Measurements from ENCODE around the gene UBE2J1.

UBE2J1 gene

DNA sequence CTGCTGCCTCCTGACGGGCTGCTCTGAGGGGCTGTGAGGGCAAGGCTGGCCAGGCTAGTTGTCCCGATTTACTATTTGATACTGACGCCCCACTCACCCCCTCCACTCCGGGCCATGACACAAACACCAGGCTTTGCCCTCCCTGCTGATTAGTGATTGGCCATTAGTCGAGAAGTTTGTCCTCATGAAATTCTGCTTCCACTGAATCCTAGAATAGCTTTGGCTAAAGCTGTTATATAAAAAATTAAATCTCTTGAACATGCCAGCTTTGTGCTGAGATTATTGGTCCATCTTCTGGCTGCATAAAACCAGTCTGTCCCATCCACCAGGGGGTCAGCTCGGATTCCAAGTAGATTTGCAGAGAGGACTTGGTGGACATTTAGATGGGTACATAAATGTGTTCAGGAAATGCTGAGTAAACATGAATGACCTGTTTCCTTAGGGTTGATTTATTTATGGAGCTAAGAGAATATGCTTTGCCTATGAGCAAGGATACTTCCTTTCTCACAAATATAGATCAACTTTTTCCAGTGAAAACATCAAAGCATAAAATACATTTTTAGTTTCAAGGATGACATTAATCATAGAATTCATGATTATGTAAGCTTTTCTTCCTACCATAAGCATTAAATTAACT, 37.2 kb downstream of the UBE2J1 start, which contains the start of gene GABRR2:
Gene GABRR2, minus strand, starts transcription at position 51 of the 637 bp plus-strand sequence. CDS start 134 bp downstream, outside the sequence.
- Histone ChIP-seq H3K36me3 (ENCODE audit: insufficient read depth, low read length) (0 out of 2 replicates have a peak, but pooled peaks cover 4% of the 10 kb centered on the region), H3K4me2 (ENCODE audit: low read length) (no peak within 1 kb of the TSS), H3K27me3 (ENCODE audit: insufficient read depth, low read length) (no peaks in the 10 kb centered on the region), H3K9me3 (ENCODE audit: low read length) (no peaks in the 10 kb centered on the region), H3K27ac (ENCODE audit: low read depth, low read length, poor library complexity, severe bottlenecking) (no peak within 1 kb of the TSS), H2AFZ (ENCODE audit: low read length) (no peak within 1 kb of the TSS), H3K9me2 (ENCODE audit: low read depth, low read length) (no peaks in the 10 kb centered on the region), H3K79me2 (ENCODE audit: insufficient read depth, low read length) (no peaks in the 10 kb centered on the region), H3K4me1 (ENCODE audit: insufficient read depth, low read length, severe bottlenecking) (peaks cover 34% of the 10 kb centered on the region), H3K9ac (ENCODE audit: low read length) (no peak within 1 kb of the TSS), H4K20me1 (ENCODE audit: insufficient read depth, low read length) (no peaks in the 10 kb centered on the region), H3F3A (ENCODE audit: insufficient read depth, low read length) (no peaks in the 10 kb centered on the region), H3K4me3 (ENCODE audit: low read depth, low read length, poor library complexity, severe bottlenecking) (no peak within 1 kb of the TSS)
- no peak for TF ChIP-seq EZH2 (IDR thresholded peaks at IDR 0.05; ENCODE audit: borderline replicate concordance, low read length)
- TF ChIP-seq, protein P1, sequence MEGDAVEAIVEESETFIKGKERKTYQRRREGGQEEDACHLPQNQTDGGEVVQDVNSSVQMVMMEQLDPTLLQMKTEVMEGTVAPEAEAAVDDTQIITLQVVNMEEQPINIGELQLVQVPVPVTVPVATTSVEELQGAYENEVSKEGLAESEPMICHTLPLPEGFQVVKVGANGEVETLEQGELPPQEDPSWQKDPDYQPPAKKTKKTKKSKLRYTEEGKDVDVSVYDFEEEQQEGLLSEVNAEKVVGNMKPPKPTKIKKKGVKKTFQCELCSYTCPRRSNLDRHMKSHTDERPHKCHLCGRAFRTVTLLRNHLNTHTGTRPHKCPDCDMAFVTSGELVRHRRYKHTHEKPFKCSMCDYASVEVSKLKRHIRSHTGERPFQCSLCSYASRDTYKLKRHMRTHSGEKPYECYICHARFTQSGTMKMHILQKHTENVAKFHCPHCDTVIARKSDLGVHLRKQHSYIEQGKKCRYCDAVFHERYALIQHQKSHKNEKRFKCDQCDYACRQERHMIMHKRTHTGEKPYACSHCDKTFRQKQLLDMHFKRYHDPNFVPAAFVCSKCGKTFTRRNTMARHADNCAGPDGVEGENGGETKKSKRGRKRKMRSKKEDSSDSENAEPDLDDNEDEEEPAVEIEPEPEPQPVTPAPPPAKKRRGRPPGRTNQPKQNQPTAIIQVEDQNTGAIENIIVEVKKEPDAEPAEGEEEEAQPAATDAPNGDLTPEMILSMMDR (IDR thresholded peaks at IDR 0.05; ENCODE audit: low read length): no peak

DNA sequence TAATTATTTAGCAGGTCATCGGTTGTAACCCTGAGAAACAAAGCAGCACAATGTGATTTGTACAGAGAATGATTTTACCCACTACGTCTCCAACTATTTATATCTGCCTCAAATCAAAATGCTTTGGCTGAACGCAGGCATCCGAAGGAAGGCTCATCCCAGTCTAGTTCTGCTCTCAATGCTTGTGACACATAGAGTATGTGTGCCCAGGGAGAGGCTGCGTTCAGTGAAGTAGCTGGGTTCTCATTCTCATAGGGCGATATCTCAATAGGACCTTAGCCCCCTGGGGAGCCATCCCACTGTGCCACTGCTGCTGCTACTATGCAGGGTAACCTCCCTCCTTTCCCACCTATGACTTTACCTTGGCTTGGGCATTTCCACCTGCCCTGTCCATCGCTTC, 37.8 kb downstream of the UBE2J1 start:
- H3K4me1 ChIP-seq (ENCODE audit: insufficient read depth, low read length, severe bottlenecking): peaks cover 32% of the 10 kb centered on the region
- H3K27me3 ChIP-seq (ENCODE audit: insufficient read depth, low read length): no peaks in the 10 kb centered on the region
- no peaks in the 10 kb centered on the region for H3K9me2 ChIP-seq (ENCODE audit: low read depth, low read length)
- H2AFZ ChIP-seq (ENCODE audit: low read length): no peak overlapping the region
- no peak for TF ChIP-seq EZH2 (IDR thresholded peaks at IDR 0.05; ENCODE audit: borderline replicate concordance, low read length)
- TF ChIP-seq, protein P1 (IDR thresholded peaks at IDR 0.05; ENCODE audit: low read length): no peak
- H3K79me2 ChIP-seq (ENCODE audit: insufficient read depth, low read length): no peaks in the 10 kb centered on the region
- no peaks in the 10 kb centered on the region for H4K20me1 ChIP-seq (ENCODE audit: insufficient read depth, low read length)
- no peaks in the 10 kb centered on the region for H3K9me3 ChIP-seq (ENCODE audit: low read length)
- no peaks in the 10 kb centered on the region for H3F3A ChIP-seq (ENCODE audit: insufficient read depth, low read length)
- no peaks in the 10 kb centered on the region for H3K36me3 ChIP-seq (ENCODE audit: insufficient read depth, low read length)
- no peak overlapping the region for H3K4me3 ChIP-seq (ENCODE audit: low read depth, low read length, poor library complexity, severe bottlenecking)
- H3K9ac ChIP-seq (ENCODE audit: low read length): no peak overlapping the region
- H3K4me2 ChIP-seq (ENCODE audit: low read length): no peak overlapping the region
- H3K27ac ChIP-seq (ENCODE audit: low read depth, low read length, poor library complexity, severe bottlenecking): no peak overlapping the region

DNA sequence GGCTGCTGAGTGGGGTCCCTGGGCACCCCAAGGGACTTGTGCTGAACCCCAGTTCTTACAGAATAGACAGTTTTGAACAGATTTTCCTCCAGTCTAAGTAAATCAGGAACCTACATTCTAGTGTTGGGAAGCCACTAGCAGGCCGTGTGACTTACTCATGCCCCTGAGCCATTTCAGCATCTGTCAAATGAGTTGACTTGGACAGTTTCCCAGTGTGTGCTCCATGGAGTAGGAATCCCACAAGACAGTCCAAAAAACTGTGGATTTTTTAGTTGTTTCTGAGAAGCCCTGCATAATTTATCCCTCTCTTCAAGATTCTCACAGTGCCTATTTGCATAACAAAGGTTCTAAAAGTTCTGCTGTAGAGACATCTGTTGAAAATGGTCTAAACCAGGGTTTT, 39.5 kb downstream of the UBE2J1 start:
- no peak for TF ChIP-seq EZH2 (IDR thresholded peaks at IDR 0.05; ENCODE audit: borderline replicate concordance, low read length)
- TF ChIP-seq, protein P1 (IDR thresholded peaks at IDR 0.05; ENCODE audit: low read length): no peak
- no peak overlapping the region for H2AFZ ChIP-seq (ENCODE audit: low read length)
- H3K27ac ChIP-seq (ENCODE audit: low read depth, low read length, poor library complexity, severe bottlenecking): no peak overlapping the region
- no peak overlapping the region for H3K4me2 ChIP-seq (ENCODE audit: low read length)
- no peaks in the 10 kb centered on the region for H3K9me3 ChIP-seq (ENCODE audit: low read length)
- no peak overlapping the region for H3K4me3 ChIP-seq (ENCODE audit: low read depth, low read length, poor library complexity, severe bottlenecking)
- H3K9ac ChIP-seq (ENCODE audit: low read length): no peak overlapping the region
- no peaks in the 10 kb centered on the region for H3K79me2 ChIP-seq (ENCODE audit: insufficient read depth, low read length)
- H3K4me1 ChIP-seq (ENCODE audit: insufficient read depth, low read length, severe bottlenecking): peaks cover 27% of the 10 kb centered on the region
- no peaks in the 10 kb centered on the region for H3F3A ChIP-seq (ENCODE audit: insufficient read depth, low read length)
- H3K36me3 ChIP-seq (ENCODE audit: insufficient read depth, low read length): no peaks in the 10 kb centered on the region
- no peaks in the 10 kb centered on the region for H3K9me2 ChIP-seq (ENCODE audit: low read depth, low read length)
- H3K27me3 ChIP-seq (ENCODE audit: insufficient read depth, low read length): no peaks in the 10 kb centered on the region
- H4K20me1 ChIP-seq (ENCODE audit: insufficient read depth, low read length): no peaks in the 10 kb centered on the region
